ENCODE measurements around the gene DEPDC4. TPM values are rescaled to one million over a fixed set of nuclear protein-coding genes. Genes with fewer than 3 reads are reported as not detected.

DEPDC4 gene
- total RNA-seq, 4 donors from 2014 or later = not detected

DNA sequence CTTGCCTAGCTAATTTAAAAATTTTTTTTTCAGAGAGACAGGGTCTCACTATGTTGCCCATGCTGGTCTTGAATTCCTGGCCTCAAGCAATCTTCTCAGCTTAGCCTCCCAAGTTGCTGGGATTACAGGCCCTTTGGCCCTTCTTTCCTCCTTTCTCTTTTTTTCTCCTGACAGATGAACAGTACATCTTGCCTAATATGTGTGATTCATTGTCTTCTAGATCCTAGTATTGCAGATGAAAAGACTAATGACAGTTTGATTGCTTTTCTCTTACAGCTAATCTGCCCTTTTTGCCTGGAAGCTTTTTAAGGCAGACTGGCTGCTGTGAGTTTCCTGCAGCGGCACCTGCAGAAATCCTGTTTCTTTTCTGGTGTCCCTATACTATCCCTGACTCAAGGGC, 12.0 kb downstream of the DEPDC4 start:
- intact Hi-C loops (cut with DNase I; ENCODE audit: low total_unique reads) = no loop called here
- 89 to 93% methylated on average over 1 of the region's 1 CpG for WGBS, 2 donors
- DNase-seq (ENCODE audit: low spot score in 2 of 2) = no peak
- TF ChIP-seq, protein P1, sequence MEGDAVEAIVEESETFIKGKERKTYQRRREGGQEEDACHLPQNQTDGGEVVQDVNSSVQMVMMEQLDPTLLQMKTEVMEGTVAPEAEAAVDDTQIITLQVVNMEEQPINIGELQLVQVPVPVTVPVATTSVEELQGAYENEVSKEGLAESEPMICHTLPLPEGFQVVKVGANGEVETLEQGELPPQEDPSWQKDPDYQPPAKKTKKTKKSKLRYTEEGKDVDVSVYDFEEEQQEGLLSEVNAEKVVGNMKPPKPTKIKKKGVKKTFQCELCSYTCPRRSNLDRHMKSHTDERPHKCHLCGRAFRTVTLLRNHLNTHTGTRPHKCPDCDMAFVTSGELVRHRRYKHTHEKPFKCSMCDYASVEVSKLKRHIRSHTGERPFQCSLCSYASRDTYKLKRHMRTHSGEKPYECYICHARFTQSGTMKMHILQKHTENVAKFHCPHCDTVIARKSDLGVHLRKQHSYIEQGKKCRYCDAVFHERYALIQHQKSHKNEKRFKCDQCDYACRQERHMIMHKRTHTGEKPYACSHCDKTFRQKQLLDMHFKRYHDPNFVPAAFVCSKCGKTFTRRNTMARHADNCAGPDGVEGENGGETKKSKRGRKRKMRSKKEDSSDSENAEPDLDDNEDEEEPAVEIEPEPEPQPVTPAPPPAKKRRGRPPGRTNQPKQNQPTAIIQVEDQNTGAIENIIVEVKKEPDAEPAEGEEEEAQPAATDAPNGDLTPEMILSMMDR (IDR thresholded peaks at IDR 0.05) = no peak
- no peak for TF ChIP-seq POLR2A (IDR thresholded peaks at IDR 0.05)
- H3K4me3 ChIP-seq (ENCODE audit: low read depth, poor library complexity, severe bottlenecking) = no peak overlapping the region

DNA sequence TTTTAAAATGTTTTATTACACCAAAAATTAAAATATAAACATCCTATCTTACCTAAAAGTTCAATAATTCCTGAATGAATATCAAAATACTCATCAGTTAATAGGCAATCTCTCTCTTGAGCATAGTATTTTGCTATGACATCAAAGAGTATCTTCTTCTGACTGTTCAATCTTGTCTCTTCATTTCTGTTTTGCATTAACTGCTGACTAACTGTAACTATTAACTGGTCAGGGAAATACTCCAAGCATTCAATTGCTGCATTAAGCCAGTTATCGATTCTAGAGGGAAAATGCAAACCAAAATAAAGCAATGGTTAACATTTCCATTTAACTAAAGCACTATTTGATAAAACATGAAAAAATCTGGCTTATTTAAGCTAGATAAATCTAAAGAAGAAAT, 13.4 kb downstream of the DEPDC4 start:
- H3K4me3 ChIP-seq (ENCODE audit: low read depth, poor library complexity, severe bottlenecking) = no peak overlapping the region
- TF ChIP-seq, protein P1 (IDR thresholded peaks at IDR 0.05) = no peak
- TF ChIP-seq POLR2A (IDR thresholded peaks at IDR 0.05) = no peak
- no peak for DNase-seq (ENCODE audit: low spot score in 2 of 2)
- 90 to 93% methylated on average over 1 of the region's 1 CpG for WGBS, 2 donors
- intact Hi-C loops (cut with DNase I; ENCODE audit: low total_unique reads) = no loop called here

DNA sequence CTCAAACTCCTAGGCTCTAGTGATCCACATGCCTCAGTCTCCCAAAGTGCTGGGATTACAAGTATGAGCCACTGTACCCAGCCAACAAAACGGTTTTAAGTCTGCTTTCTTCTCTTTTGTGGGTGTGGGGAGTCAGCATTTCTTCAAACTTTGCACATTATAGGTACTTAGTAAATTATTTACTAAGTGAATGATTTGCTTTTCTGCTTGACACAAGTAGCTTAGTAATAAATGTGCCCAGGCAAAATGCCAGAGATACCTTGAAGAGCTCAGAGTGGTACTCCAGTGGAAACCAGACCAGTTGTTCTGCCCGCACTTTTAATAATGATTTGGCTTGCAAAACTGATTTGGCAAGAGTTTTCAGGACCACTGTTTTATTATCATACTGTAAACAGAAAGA, 15.0 kb downstream of the DEPDC4 start:
- H3K4me3 ChIP-seq (ENCODE audit: low read depth, poor library complexity, severe bottlenecking) = no peak overlapping the region
- no peak for DNase-seq (ENCODE audit: low spot score in 2 of 2)
- intact Hi-C loops (cut with DNase I; ENCODE audit: low total_unique reads) = no loop called here
- TF ChIP-seq, protein P1 (IDR thresholded peaks at IDR 0.05) = no peak
- TF ChIP-seq POLR2A (IDR thresholded peaks at IDR 0.05) = no peak
- WGBS, 2 donors = 81 to 87% methylated on average over 2 of the region's 2 CpGs

DNA sequence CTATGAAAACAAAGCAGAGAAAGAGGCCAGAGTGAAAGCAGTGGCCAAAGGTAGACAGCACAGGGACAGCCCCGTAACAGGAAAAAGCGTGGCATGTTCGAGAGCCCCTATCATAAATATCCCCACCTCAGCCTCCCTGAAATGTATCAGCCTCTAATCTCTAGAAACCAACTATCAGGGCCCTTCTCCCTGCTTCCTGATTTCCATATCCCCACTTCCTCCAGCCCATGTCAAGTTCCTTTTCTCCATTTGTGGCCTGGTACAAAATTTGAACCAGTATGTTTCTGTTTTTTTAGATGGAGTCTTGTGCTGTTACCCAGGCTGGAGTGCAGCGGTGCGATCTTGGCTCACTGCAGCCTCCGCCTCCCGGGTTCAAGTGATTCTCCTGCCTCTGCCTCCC, 16.9 kb downstream of the DEPDC4 start:
- H3K4me3 ChIP-seq (ENCODE audit: low read depth, poor library complexity, severe bottlenecking) = no peak overlapping the region
- WGBS, 2 donors = 89 to 95% methylated on average over 7 of the region's 7 CpGs
- intact Hi-C loops (cut with DNase I; ENCODE audit: low total_unique reads) = no loop called here
- no peak for DNase-seq (ENCODE audit: low spot score in 2 of 2)
- no peak for TF ChIP-seq POLR2A (IDR thresholded peaks at IDR 0.05)
- TF ChIP-seq, protein P1 (IDR thresholded peaks at IDR 0.05) = no peak

DNA sequence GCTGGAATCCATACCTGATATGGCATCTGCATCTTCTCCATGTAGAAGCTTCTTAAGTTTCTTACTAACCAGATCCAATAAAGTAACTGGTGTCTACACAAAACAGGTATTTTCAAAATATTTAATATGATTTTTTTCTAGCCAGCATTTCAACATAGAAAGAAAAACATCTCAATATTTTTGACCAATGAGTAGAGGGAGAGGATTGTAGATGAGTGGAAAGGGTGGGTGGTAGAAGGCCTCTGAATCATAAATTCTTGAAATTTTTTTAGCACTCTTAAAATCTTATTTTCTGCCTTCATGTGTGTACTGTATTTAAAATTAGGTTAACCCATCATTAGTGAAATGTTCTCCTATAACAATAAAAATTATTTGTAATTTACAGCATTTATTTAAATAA, 18.0 kb downstream of the DEPDC4 start:
- no peak for DNase-seq (ENCODE audit: low spot score in 2 of 2)
- no peak for TF ChIP-seq POLR2A (IDR thresholded peaks at IDR 0.05)
- TF ChIP-seq, protein P1 (IDR thresholded peaks at IDR 0.05) = no peak
- intact Hi-C loops (cut with DNase I; ENCODE audit: low total_unique reads) = no loop called here
- no peak overlapping the region for H3K4me3 ChIP-seq (ENCODE audit: low read depth, poor library complexity, severe bottlenecking)

DNA sequence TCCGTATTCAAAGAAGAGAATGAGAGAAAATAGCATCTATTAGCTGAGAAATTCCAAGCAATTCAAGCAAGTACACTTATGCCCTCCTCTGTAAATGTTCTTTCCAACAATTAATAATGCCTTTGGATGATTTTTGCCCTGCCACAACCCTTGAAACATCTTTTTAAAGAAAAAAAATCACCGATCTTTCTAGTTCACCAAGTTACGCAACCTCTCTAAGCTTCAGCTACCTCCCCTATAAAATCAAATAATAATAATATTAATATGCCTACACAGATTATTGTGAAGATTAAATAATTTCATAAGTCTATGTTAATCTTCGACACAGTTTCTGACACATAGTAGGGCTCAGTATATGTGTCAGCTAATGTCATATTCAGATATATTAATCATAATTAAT, 19.1 kb downstream of the DEPDC4 start:
- H3K4me3 ChIP-seq (ENCODE audit: low read depth, poor library complexity, severe bottlenecking) = no peak overlapping the region
- DNase-seq (ENCODE audit: low spot score in 2 of 2) = no peak
- WGBS, 2 donors = 95 to 96% methylated on average over 4 of the region's 4 CpGs
- TF ChIP-seq, protein P1 (IDR thresholded peaks at IDR 0.05) = no peak
- no peak for TF ChIP-seq POLR2A (IDR thresholded peaks at IDR 0.05)
- intact Hi-C loops (cut with DNase I; ENCODE audit: low total_unique reads) = no loop called here
